ENCODE results near the gene NDUFV2. TPM values are rescaled to one million over a fixed set of nuclear protein-coding genes. Genes with fewer than 3 reads are reported as not detected.

NDUFV2 gene
- total and polyA plus RNA-seq, 11 donors: 236 to 1,311 (median 440) TPM

GRCh38 chr18:9068346-9068745, 34.2 kb upstream of the NDUFV2 start:
- Histone ChIP-seq H3K27me3 (no peaks in the 10 kb centered on the region), H3K9me3 (no peaks in the 10 kb centered on the region), H3K4me1 (peaks cover 0 to 30% (median 0%) of the 10 kb centered on the region in 12 donors), H3K27ac (no peak overlapping the region), H3K36me3 (no peaks in the 10 kb centered on the region), H3K4me3 (no peak overlapping the region)
- intact Hi-C loops (cut with DNase I): loop anchor here in 1 of 10 donors (10.0 kb wide), 1 partner anchor 364 kb away; the partner anchor contains the start of gene MTCL1
- 89 to 95% (median 92%) methylated on average over 2 of the region's 2 CpGs for WGBS, 4 donors
- no peak for TF ChIP-seq CTCF (IDR thresholded peaks at IDR 0.05)
- ATAC-seq (no peak), DNase-seq (no peak)

GRCh38 chr18:9069601-9070000, 32.9 kb upstream of the NDUFV2 start:
- Histone ChIP-seq H3K9me3 (no peaks in the 10 kb centered on the region), H3K27ac (peak overlapping the region in 1 of 12 donors; percentile 32), H3K4me3 (no peak overlapping the region), H3K36me3 (no peaks in the 10 kb centered on the region), H3K27me3 (no peaks in the 10 kb centered on the region), H3K4me1 (peaks cover 0 to 35% (median 6%) of the 10 kb centered on the region in 12 donors)
- WGBS, 4 donors: 24 to 34% (median 33%) methylated on average over 9 of the region's 9 CpGs
- ATAC-seq (peak in 1 of 4 donors; percentile 10), DNase-seq (peak in 2 of 5 donors; percentile 32 to 33)
- intact Hi-C loops (cut with DNase I): loop anchor here in 1 of 10 donors (10.0 kb wide), 1 partner anchor 365 kb away; the partner anchor contains the start of gene MTCL1
- TF ChIP-seq CTCF (IDR thresholded peaks at IDR 0.05) (no peak), POLR2A (IDR thresholded peaks at IDR 0.05) (no peak)

GRCh38 chr18:9070212-9070611, 32.3 kb upstream of the NDUFV2 start:
- Histone ChIP-seq H3K4me1 (peaks cover 0 to 36% (median 6%) of the 10 kb centered on the region in 12 donors), H3K27me3 (no peaks in the 10 kb centered on the region), H3K36me3 (no peaks in the 10 kb centered on the region), H3K4me3 (no peak overlapping the region), H3K9me3 (no peaks in the 10 kb centered on the region), H3K27ac (no peak overlapping the region)
- 84 to 90% (median 88%) methylated on average over 5 of the region's 5 CpGs for WGBS, 4 donors
- intact Hi-C loops (cut with DNase I): loop anchor here in 9 of 10 donors (5.0 to 10.0 kb wide), 6 partner anchors 77 to 447 kb away; partner anchors contain the start of gene TWSG1 (in 6 of the 9)
- no peak for TF ChIP-seq POLR2A (IDR thresholded peaks at IDR 0.05)
- TF ChIP-seq CTCF (IDR thresholded peaks at IDR 0.05): no peak
- ATAC-seq (no peak), DNase-seq (no peak)

GRCh38 chr18:9079818-9080528, 22.5 kb upstream of the NDUFV2 start:
- Histone ChIP-seq H3K36me3 (no peaks in the 10 kb centered on the region), H3K9me3 (no peaks in the 10 kb centered on the region), H3K27me3 (no peaks in the 10 kb centered on the region), H3K27ac (peak overlapping the region in 2 of 12 donors; percentile 13 to 84), H3K4me3 (no peak overlapping the region), H3K4me1 (peaks cover 0 to 48% (median 0%) of the 10 kb centered on the region in 12 donors)
- 59 to 69% (median 65%) methylated on average over 6 of the region's 6 CpGs for WGBS, 4 donors
- ATAC-seq (peak in 2 of 4 donors; percentile 41 to 55), DNase-seq (no peak)
- intact Hi-C loops (cut with DNase I): loop anchor here in 8 of 10 donors (2.0 to 10.0 kb wide), 4 partner anchors 67 to 435 kb away; partner anchors contain the start of gene TWSG1 (in 5 of the 8)
- no peak for TF ChIP-seq POLR2A (IDR thresholded peaks at IDR 0.05)
- no peak for TF ChIP-seq CTCF (IDR thresholded peaks at IDR 0.05)
